IPS-20b (cell line): ENCODE measurements around the gene ONECUT3.

Experiments used
- H3K27ac ChIP-seq: one replicate; pipeline ENCODE4 v1.5.1; 2013; ENCODE audit warnings: low read length
- H3K27me3 ChIP-seq: 2 replicates; pipeline ENCODE4 v1.6.1; 2013; ENCODE audit warnings: mild to moderate bottlenecking, low read length, inconsistent platforms; ENCODE audit not compliant: insufficient read depth
- H3K36me3 ChIP-seq: 2 replicates; pipeline ENCODE4 v1.6.1; 2013; ENCODE audit warnings: low read depth, mild to moderate bottlenecking, inconsistent platforms, low read length, moderate library complexity; ENCODE audit not compliant: insufficient read depth
- H3K4me1 ChIP-seq: 2 replicates; pipeline ENCODE4 v1.6.1; 2013; ENCODE audit warnings: mild to moderate bottlenecking, control low read depth, inconsistent platforms, low read length, moderate library complexity; ENCODE audit not compliant: insufficient read depth
- H3K4me3 ChIP-seq: 2 replicates; pipeline ENCODE4 v1.5.1; 2013; ENCODE audit warnings: mild to moderate bottlenecking, low read length, inconsistent platforms
- H3K9ac ChIP-seq: 2 replicates; pipeline ENCODE4 v1.6.1; 2013; ENCODE audit warnings: low read depth, mild to moderate bottlenecking, inconsistent platforms, low read length, moderate library complexity
- H3K9me3 ChIP-seq: 2 replicates; pipeline ENCODE4 v1.6.1; 2013; ENCODE audit warnings: mild to moderate bottlenecking, low read depth, low read length, inconsistent platforms; ENCODE audit not compliant: insufficient read depth

The ONECUT3 gene

GRCh38 chr19:1751367-1752008 lies 1.8 kb upstream of the ONECUT3 start:
- H3K9ac ChIP-seq, result no peak overlapping the region
- H3K36me3 ChIP-seq, result no peaks in the 10 kb centered on the region
- H3K9me3 ChIP-seq, result no peaks in the 10 kb centered on the region
- H3K27ac ChIP-seq, result no peak overlapping the region
- no peak overlapping the region for H3K4me3 ChIP-seq
- no peaks in the 10 kb centered on the region for H3K4me1 ChIP-seq
- H3K27me3 ChIP-seq, result peaks cover 93% of the 10 kb centered on the region

GRCh38 chr19:1752009-1752756 lies 1.1 kb upstream of the ONECUT3 start:
- H3K27me3 ChIP-seq, result peaks cover 93% of the 10 kb centered on the region
- no peak overlapping the region for H3K4me3 ChIP-seq
- no peak overlapping the region for H3K9ac ChIP-seq
- H3K36me3 ChIP-seq, result no peaks in the 10 kb centered on the region
- H3K4me1 ChIP-seq, result no peaks in the 10 kb centered on the region
- H3K9me3 ChIP-seq, result no peaks in the 10 kb centered on the region
- H3K27ac ChIP-seq, result no peak overlapping the region

- H3K27me3 ChIP-seq, result peaks cover 93% of the 10 kb centered on the region
- no peak overlapping the region for H3K9ac ChIP-seq
- H3K4me3 ChIP-seq, result no peak overlapping the region
- no peaks in the 10 kb centered on the region for H3K9me3 ChIP-seq
- H3K27ac ChIP-seq, result no peak overlapping the region
- no peaks in the 10 kb centered on the region for H3K36me3 ChIP-seq
- no peaks in the 10 kb centered on the region for H3K4me1 ChIP-seq
These were observed 821 bp downstream of the ONECUT3 start for GRCh38 chr19:1754018-1754635.

- H3K9me3 ChIP-seq, result no peaks in the 10 kb centered on the region
- no peak overlapping the region for H3K27ac ChIP-seq
- H3K27me3 ChIP-seq, result peaks cover 93% of the 10 kb centered on the region
- no peak overlapping the region for H3K4me3 ChIP-seq
- H3K9ac ChIP-seq, result no peak overlapping the region
- H3K36me3 ChIP-seq, result no peaks in the 10 kb centered on the region
- H3K4me1 ChIP-seq, result no peaks in the 10 kb centered on the region
These were observed 1.5 kb downstream of the ONECUT3 start for GRCh38 chr19:1754636-1755466.

GRCh38 chr19:1755467-1756171 lies 2.3 kb downstream of the ONECUT3 start:
- Histone ChIP-seq H3K9ac (no peak overlapping the region), H3K27me3 (peaks cover 93% of the 10 kb centered on the region), H3K9me3 (no peaks in the 10 kb centered on the region), H3K27ac (no peak overlapping the region), H3K4me1 (no peaks in the 10 kb centered on the region), H3K36me3 (no peaks in the 10 kb centered on the region), H3K4me3 (no peak overlapping the region)

GRCh38 chr19:1756264-1756663 lies 3.0 kb downstream of the ONECUT3 start:
- Histone ChIP-seq H3K4me1 (no peaks in the 10 kb centered on the region), H3K27ac (no peak overlapping the region), H3K27me3 (peaks cover 93% of the 10 kb centered on the region), H3K9ac (no peak overlapping the region), H3K4me3 (no peak overlapping the region), H3K9me3 (no peaks in the 10 kb centered on the region), H3K36me3 (no peaks in the 10 kb centered on the region)

- Histone ChIP-seq H3K27ac (no peak overlapping the region), H3K36me3 (no peaks in the 10 kb centered on the region), H3K4me1 (no peaks in the 10 kb centered on the region), H3K27me3 (peaks cover 93% of the 10 kb centered on the region), H3K9me3 (no peaks in the 10 kb centered on the region), H3K4me3 (no peak overlapping the region), H3K9ac (no peak overlapping the region)
These were observed 3.6 kb downstream of the ONECUT3 start for GRCh38 chr19:1756705-1757465.

GRCh38 chr19:1757468-1758230 lies 4.3 kb downstream of the ONECUT3 start:
- no peaks in the 10 kb centered on the region for H3K9me3 ChIP-seq
- H3K4me1 ChIP-seq, result no peaks in the 10 kb centered on the region
- H3K9ac ChIP-seq, result no peak overlapping the region
- H3K27ac ChIP-seq, result no peak overlapping the region
- H3K27me3 ChIP-seq, result peaks cover 93% of the 10 kb centered on the region
- H3K36me3 ChIP-seq, result no peaks in the 10 kb centered on the region
- no peak overlapping the region for H3K4me3 ChIP-seq

- Histone ChIP-seq H3K9ac (no peak overlapping the region), H3K4me1 (no peaks in the 10 kb centered on the region), H3K9me3 (no peaks in the 10 kb centered on the region), H3K27ac (no peak overlapping the region), H3K4me3 (no peak overlapping the region), H3K36me3 (no peaks in the 10 kb centered on the region), H3K27me3 (peaks cover 93% of the 10 kb centered on the region)
These were observed 4.9 kb downstream of the ONECUT3 start for GRCh38 chr19:1758231-1758577.
